H1 (cell line): ENCODE results near the gene PDIA2. TPM values are rescaled to one million over a fixed set of nuclear protein-coding genes. Genes with fewer than 3 reads are reported as not detected.
A peak's percentile ranks its signal among the peaks of the same experiment; 100 is the strongest.

Experiments used
- CTCF ChIA-PET: fragments of 300-600 bp; sonication (Branson Sonifier 250); formaldehyde crosslinking; loops from one replicate; lab custom pipeline; 2021; ENCODE audit not compliant: partially characterized antibody; lab: Charles Lee
- POLR2A ChIA-PET: fragments of 300-600 bp; sonication (Branson Sonifier 250); formaldehyde crosslinking; loops from one replicate; lab custom pipeline; 2021; ENCODE audit warnings: inconsistent platforms; ENCODE audit not compliant: partially characterized antibody; lab: Charles Lee
- DNase-seq, 2 experiments: peaks; one replicate each; pipeline versions ENCODE4 v3.0.0 to v3.0.0-alpha.2; 2010 to 2022; ENCODE audit warnings: low spot score in 2 of 2, low read depth in 1 of 2, mixed read lengths in 1 of 2
- FAIRE-seq: peaks from 2 replicates; lab custom pipeline; 2011; peaks lifted over from hg19 to GRCh38; lab: Jason Lieb, UNC
- H2AFZ ChIP-seq: 2 replicates; pipeline ENCODE4 v1.8.1; 2012; ENCODE audit warnings: low read length, inconsistent platforms
- H2AK5ac ChIP-seq: 2 replicates; pipeline ENCODE4 v1.6.1; 2013; ENCODE audit warnings: low read depth, low read length
- H2BK120ac ChIP-seq: replicated peaks from 2 replicates; pipeline ENCODE3; 2013; ENCODE audit warnings: low read depth, low read length, inconsistent platforms
- H2BK12ac ChIP-seq: 2 replicates; pipeline ENCODE4 v1.6.1; 2013; ENCODE audit warnings: low read depth, low read length
- H2BK15ac ChIP-seq: 2 replicates; pipeline ENCODE4 v1.6.1; 2013; ENCODE audit warnings: low read length
- H2BK20ac ChIP-seq: 2 replicates; pipeline ENCODE4 v1.6.1; 2013; ENCODE audit warnings: low read length
- H2BK5ac ChIP-seq: 2 replicates; pipeline ENCODE4 v1.6.1; 2013; ENCODE audit warnings: low read depth, low read length
- H3K14ac ChIP-seq: 2 replicates; pipeline ENCODE4 v1.6.1; 2013; ENCODE audit warnings: inconsistent platforms; ENCODE audit not compliant: insufficient read length
- H3K18ac ChIP-seq: 2 replicates; pipeline ENCODE4 v1.6.1; 2013; ENCODE audit warnings: low read length; ENCODE audit errors: extremely low read depth
- H3K23ac ChIP-seq: 2 replicates; pipeline ENCODE4 v1.6.1; 2013; ENCODE audit warnings: inconsistent platforms; ENCODE audit not compliant: insufficient read length
- H3K23me2 ChIP-seq: 2 replicates; pipeline ENCODE4 v1.6.1; 2013; ENCODE audit warnings: low read depth, low read length
- H3K27ac ChIP-seq: 2 replicates; pipeline ENCODE4 v1.6.1; 2011; ENCODE audit warnings: low read depth, low read length, inconsistent platforms
- H3K27me3 ChIP-seq, 4 experiments: replicated peaks in 1 of 4; 1 replicate in 1 of 4; 2 replicates in 3 of 4; pipeline versions ENCODE4 v1.6.1 to v1.8.1; 2011 to 2013; ENCODE audit warnings: low read length in 3 of 4, mild to moderate bottlenecking in 3 of 4, inconsistent platforms in 2 of 4, mixed read lengths in 2 of 4, moderate library complexity in 1 of 4; ENCODE audit not compliant: control insufficient read depth in 3 of 4, insufficient read depth in 3 of 4; ENCODE audit errors: extremely low read depth in 1 of 4
- H3K36me3 ChIP-seq, 4 experiments: 2 replicates each; pipeline versions ENCODE4 v1.6.1 to v1.8.1; 2011 to 2013; ENCODE audit warnings: mild to moderate bottlenecking in 4 of 4, low read length in 3 of 4, moderate library complexity in 2 of 4, control low read depth in 1 of 4, inconsistent platforms in 1 of 4; ENCODE audit not compliant: insufficient read depth in 4 of 4, control insufficient read depth in 2 of 4
- H3K4ac ChIP-seq: replicated peaks from 2 replicates; pipeline ENCODE3; 2013; ENCODE audit warnings: low read length, low read depth, mixed read lengths, inconsistent platforms; ENCODE audit not compliant: insufficient read length
- H3K4me1 ChIP-seq, 4 experiments: replicated peaks in 1 of 4; 1 replicate in 1 of 4; 2 replicates in 3 of 4; pipeline versions ENCODE4 v1.6.1 to v1.8.1; 2011 to 2013; ENCODE audit warnings: low read length in 3 of 4, inconsistent platforms in 2 of 4, mixed read lengths in 1 of 4; ENCODE audit not compliant: insufficient read depth in 4 of 4, control insufficient read depth in 3 of 4
- H3K4me2 ChIP-seq, 2 experiments: 2 replicates each; pipeline versions ENCODE4 v1.6.1 to v1.8.1; 2011 to 2013; ENCODE audit warnings: low read depth in 2 of 2, low read length in 2 of 2, control low read depth in 1 of 2, inconsistent platforms in 1 of 2, mild to moderate bottlenecking in 1 of 2; ENCODE audit not compliant: insufficient read depth in 1 of 2
- H3K4me3 ChIP-seq, 4 experiments: fragments of 200-600, 300-600 bp in 1 of 4; sonication (generic), shearing (Covaris generic), sonication (Bioruptor Twin) in 1 of 4; 2 replicates each; pipeline versions ENCODE4 v1.5.1 to v1.8.1; 2011 to 2016; ENCODE audit warnings: low read length in 4 of 4, low read depth in 3 of 4, control low read depth in 2 of 4, inconsistent platforms in 2 of 4, mild to moderate bottlenecking in 2 of 4, mixed read lengths in 1 of 4, moderate library complexity in 1 of 4; ENCODE audit not compliant: insufficient read depth in 2 of 4; ENCODE audit errors: extremely low read depth in 1 of 4
- H3K56ac ChIP-seq: replicated peaks from 2 replicates; pipeline ENCODE3; 2013; ENCODE audit warnings: low read depth, mild to moderate bottlenecking, mixed read lengths, low read length, inconsistent platforms; ENCODE audit not compliant: insufficient read length
- H3K79me1 ChIP-seq: 2 replicates; pipeline ENCODE4 v1.6.1; 2013; ENCODE audit warnings: low read depth, low read length, control low read depth
- H3K79me2 ChIP-seq, 2 experiments: 2 replicates each; pipeline versions ENCODE4 v1.6.1 to v1.8.1; 2012 to 2013; ENCODE audit warnings: low read length in 2 of 2, mild to moderate bottlenecking in 2 of 2, inconsistent platforms in 1 of 2; ENCODE audit not compliant: insufficient read depth in 2 of 2, control insufficient read depth in 1 of 2
- H3K9ac ChIP-seq, 4 experiments: replicated peaks in 1 of 4; 1 replicate in 1 of 4; 2 replicates in 3 of 4; pipeline versions ENCODE4 v1.6.1 to v1.8.1; 2011 to 2013; ENCODE audit warnings: low read depth in 3 of 4, low read length in 3 of 4, control low read depth in 2 of 4, mild to moderate bottlenecking in 2 of 4, moderate library complexity in 2 of 4, inconsistent platforms in 1 of 4; ENCODE audit errors: extremely low read depth in 1 of 4
- H3K9me3 ChIP-seq, 2 experiments: 2 replicates each; pipeline versions ENCODE4 v1.6.1 to v1.8.1; 2012 to 2013; ENCODE audit warnings: mild to moderate bottlenecking in 2 of 2, moderate library complexity in 2 of 2, control low read depth in 1 of 2, inconsistent platforms in 1 of 2, low read depth in 1 of 2, low read length in 1 of 2, mixed read lengths in 1 of 2; ENCODE audit not compliant: insufficient read depth in 2 of 2
- H4K20me1 ChIP-seq, 2 experiments: replicated peaks in 1 of 2; 2 replicates each; pipeline versions ENCODE3 to v1.8.1; 2011 to 2013; ENCODE audit warnings: inconsistent platforms in 2 of 2, low read length in 2 of 2, mild to moderate bottlenecking in 1 of 2; ENCODE audit not compliant: insufficient read depth in 2 of 2, control insufficient read depth in 1 of 2
- H4K5ac ChIP-seq: 2 replicates; pipeline ENCODE4 v1.6.1; 2013; ENCODE audit warnings: low read length, low read depth, mixed read lengths, inconsistent platforms; ENCODE audit not compliant: insufficient read length
- H4K8ac ChIP-seq: 2 replicates; pipeline ENCODE4 v1.8.0; 2013; ENCODE audit warnings: mild to moderate bottlenecking, moderate library complexity, low read length, inconsistent platforms; ENCODE audit not compliant: insufficient read depth; ENCODE audit errors: extremely low read depth
- H4K91ac ChIP-seq: replicated peaks from 2 replicates; pipeline ENCODE3; 2013; ENCODE audit warnings: low read length, mixed read lengths, inconsistent platforms; ENCODE audit not compliant: insufficient read length
- EZH2 ChIP-seq: fragments of 200-600 bp; sonication (generic); IDR thresholded peaks from 2 replicates; pipeline ENCODE4 v1.7.1; 2012; ENCODE audit warnings: low read depth, mild to moderate bottlenecking, moderate library complexity, low read length, inconsistent platforms; ENCODE audit not compliant: severe bottlenecking
- HDAC2 ChIP-seq, 2 experiments: fragments of 300-600 bp in 1 of 2; sonication (generic) in 1 of 2; IDR thresholded peaks; 2 replicates each; pipeline ENCODE4 v1.6.1; 2011 to 2012; ENCODE audit warnings: low read depth in 2 of 2, low read length in 2 of 2, mild to moderate bottlenecking in 2 of 2, moderate library complexity in 2 of 2, borderline replicate concordance in 1 of 2, inconsistent platforms in 1 of 2
- POU5F1 ChIP-seq: IDR thresholded peaks from 2 replicates; pipeline ENCODE4 v1.6.1; 2011; ENCODE audit warnings: low read depth, mild to moderate bottlenecking, low read length, moderate library complexity
- RAD21 ChIP-seq, 2 experiments: IDR thresholded peaks in 1 of 2; conservative IDR thresholded peaks in 1 of 2; 2 replicates each; pipeline ENCODE4 v1.6.1; 2011; ENCODE audit warnings: low read depth in 2 of 2, low read length in 2 of 2, improper control_type of control experiment in 1 of 2, inconsistent platforms in 1 of 2, mild to moderate bottlenecking in 1 of 2, moderate library complexity in 1 of 2
- SIN3A ChIP-seq, 2 experiments: IDR thresholded peaks in 1 of 2; conservative IDR thresholded peaks in 1 of 2; 2 replicates each; pipeline ENCODE4 v1.6.1; 2011 to 2012; ENCODE audit warnings: low read length in 2 of 2, improper control_type of control experiment in 1 of 2, low read depth in 1 of 2, mild to moderate bottlenecking in 1 of 2
- TAF7 ChIP-seq: optimal IDR thresholded peaks from 2 replicates; pipeline ENCODE3; 2011; ENCODE audit warnings: low read depth, mild to moderate bottlenecking, inconsistent platforms, low read length, moderate library complexity, borderline replicate concordance
- TEAD4 ChIP-seq: IDR thresholded peaks from 2 replicates; pipeline ENCODE4 v1.6.1; 2012; ENCODE audit warnings: low read depth, low read length, inconsistent platforms, mixed read lengths
- WGBS, 2 experiments: shearing (Covaris generic) in 1 of 2; methylation state at CpG; one replicate each; pipeline versions ENCODE4 v1.1.6 to v1.1.7; 2013 to 2015; ENCODE audit warnings: low lambda C conversion rate in 2 of 2, mixed read lengths in 2 of 2, inconsistent platforms in 1 of 2, low coverage in 1 of 2, missing lambda C conversion rate in 1 of 2; ENCODE audit not compliant: insufficient replicate concordance in 2 of 2, insufficient coverage in 1 of 2, insufficient read length in 1 of 2; ENCODE audit errors: extremely low coverage in 1 of 2, missing lambda C conversion rate in 1 of 2; 5-methylcytosine and 5-hydroxymethylcytosine counted together
- polyA plus RNA-seq, 7 experiments: library from polyadenylated mRNA; depleted of rRNA in 3 of 7; stranded (reverse) in 5 of 7; unstranded in 2 of 7; fragments of >200 nt in 5 of 7; fragments of 200-250 nt in 2 of 7; gene quantifications; 1 replicate in 5 of 7; 2 replicates in 1 of 7; 4 replicates in 1 of 7; pipeline versions ENCODE4 v1.2.1 to v1.2.3, GENCODE V29; 2011 to 2013; ENCODE audit warnings: missing spikeins in 2 of 7, mixed read lengths in 2 of 7
- total RNA-seq: library from RNA; stranded (reverse); fragmentation: NEBNext Ultra II Directional; extraction: Animal tissue kit (Norgen Biotek cat#: 25700); gene quantifications from 2 replicates; pipeline ENCODE4 v1.2.1, GENCODE V29; 2021
- TF ChIP-seq, protein P1 (sequence below), 3 experiments: IDR thresholded peaks; 1 replicate in 2 of 3; 2 replicates in 1 of 3; pipeline versions ENCODE4 v1.5.1 to v1.6.1; 2011; ENCODE audit warnings: low read length in 3 of 3, mild to moderate bottlenecking in 3 of 3, inconsistent platforms in 2 of 3, low read depth in 1 of 3, moderate library complexity in 1 of 3; ENCODE audit not compliant: insufficient read depth in 1 of 3; ENCODE audit errors: control extremely low read depth in 1 of 3

The PDIA2 gene
- total and polyA plus RNA-seq, 2 of the 8 experiments (the other 6 are each of a cell fraction or from before 2014, with no cell fraction given): 0.34 to 0.50 TPM

- Histone ChIP-seq H3K23me2 (no peaks in the 10 kb centered on the region; the same call in 1 of the 2 replicates), H3K4ac (no peak overlapping the region), H4K8ac (peak overlapping the region; percentile 53; the same call in 1 of the 2 replicates), H2BK120ac (no peak overlapping the region), H2BK5ac (no peak overlapping the region), H3K27ac (no peak overlapping the region), H3K18ac (no peak overlapping the region), H3K23ac (no peak overlapping the region), H3K14ac (no peak overlapping the region), H3K56ac (no peak overlapping the region), H2BK12ac (no peak overlapping the region), H3K79me2 (peaks cover 0 to 68% of the 10 kb centered on the region in 2 experiments; a peak in 2 of 4 replicates), H4K5ac (no peak overlapping the region), H2AFZ (no peak overlapping the region), H3K9me3 (no peaks in the 10 kb centered on the region), H3K9ac (no peak overlapping the region), H3K4me3 (no peak overlapping the region), H3K36me3 (peaks cover 0 to 7% (median 3%) of the 10 kb centered on the region in 4 experiments; a peak in 6 of 8 replicates), H2AK5ac (no peak overlapping the region), H4K91ac (no peak overlapping the region), H2BK20ac (no peak overlapping the region), H4K20me1 (peaks cover 23 to 39% of the 10 kb centered on the region in 2 experiments), H3K27me3 (no peaks in the 10 kb centered on the region), H3K4me2 (no peak overlapping the region), H3K4me1 (peaks cover 0 to 11% (median 8%) of the 10 kb centered on the region in 4 experiments; a peak in 6 of 7 replicates), H3K79me1 (peaks cover 36% of the 10 kb centered on the region), H2BK15ac (no peak overlapping the region)
- POLR2A ChIA-PET: interaction anchor here (0.6 to 1.4 kb wide), 5 partner anchors 27 to 118 kb away, joined by 3 to 4 read pairs (median 3); partner anchors contain the start of gene FAM234A
- 75% methylated on average over 22 of the region's 22 CpGs; no CpG with 5 or more reads in 1 of the 2 experiments for WGBS, 2 experiments
- DNase-seq (peak; percentile 39 to 79), FAIRE-seq (no peak)
- CTCF ChIA-PET: interaction anchor here (0.6 to 5.2 kb wide), 25 partner anchors 10 to 236 kb away, joined by 3 to 46 read pairs (median 4); partner anchors contain the start of genes AXIN1 and LUC7L
- peak in 1 of 2 experiments; percentile 57; a peak in 1 of 4 replicates for TF ChIP-seq HDAC2 (IDR thresholded peaks at IDR 0.05; ENCODE audit: borderline replicate concordance in 1 of 2, low read depth in 2 of 2, low read length in 2 of 2)
- TF ChIP-seq SIN3A (conservative IDR thresholded peaks at IDR 0.05 in 1 of 2, IDR thresholded peaks at IDR 0.05 in 1 of 2; ENCODE audit: low read depth in 1 of 2, low read length in 2 of 2): 0 out of 4 replicates have a peak, but pooled peaks of 1 of the 2 experiments have one; percentile 29
- peak; percentile 64 to 74 for TF ChIP-seq RAD21 (IDR thresholded peaks at IDR 0.05 in 1 of 2, conservative IDR thresholded peaks at IDR 0.05 in 1 of 2; ENCODE audit: low read depth in 2 of 2, low read length in 2 of 2)
- TF ChIP-seq POU5F1: no peak
- TF ChIP-seq, protein P1, sequence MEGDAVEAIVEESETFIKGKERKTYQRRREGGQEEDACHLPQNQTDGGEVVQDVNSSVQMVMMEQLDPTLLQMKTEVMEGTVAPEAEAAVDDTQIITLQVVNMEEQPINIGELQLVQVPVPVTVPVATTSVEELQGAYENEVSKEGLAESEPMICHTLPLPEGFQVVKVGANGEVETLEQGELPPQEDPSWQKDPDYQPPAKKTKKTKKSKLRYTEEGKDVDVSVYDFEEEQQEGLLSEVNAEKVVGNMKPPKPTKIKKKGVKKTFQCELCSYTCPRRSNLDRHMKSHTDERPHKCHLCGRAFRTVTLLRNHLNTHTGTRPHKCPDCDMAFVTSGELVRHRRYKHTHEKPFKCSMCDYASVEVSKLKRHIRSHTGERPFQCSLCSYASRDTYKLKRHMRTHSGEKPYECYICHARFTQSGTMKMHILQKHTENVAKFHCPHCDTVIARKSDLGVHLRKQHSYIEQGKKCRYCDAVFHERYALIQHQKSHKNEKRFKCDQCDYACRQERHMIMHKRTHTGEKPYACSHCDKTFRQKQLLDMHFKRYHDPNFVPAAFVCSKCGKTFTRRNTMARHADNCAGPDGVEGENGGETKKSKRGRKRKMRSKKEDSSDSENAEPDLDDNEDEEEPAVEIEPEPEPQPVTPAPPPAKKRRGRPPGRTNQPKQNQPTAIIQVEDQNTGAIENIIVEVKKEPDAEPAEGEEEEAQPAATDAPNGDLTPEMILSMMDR (IDR thresholded peaks at IDR 0.05; ENCODE audit: control extremely low read depth in 1 of 3, insufficient read depth in 1 of 3, low read depth in 1 of 3, low read length in 3 of 3): peak; percentile 87 to 93 (median 89)
- TF ChIP-seq TEAD4: peak; percentile 25
- no peak for TF ChIP-seq EZH2
- TF ChIP-seq TAF7: no peak
These were observed 35.7 kb downstream of the PDIA2 start for GRCh38 chr16:318628-319027.
